GM18505 (cell line): ENCODE results near the gene CAMKMT.

Source experiments
- ATAC-seq: cut with Tn5 transposase; IDR thresholded peaks from one replicate; pipeline ENCODE4 v1.9.1; 2021; ENCODE audit not compliant: unreplicated experiment
- POLR2A ChIP-seq: IDR thresholded peaks from 4 replicates; pipeline ENCODE4 v1.6.1; 2011; ENCODE audit warnings: borderline replicate concordance; ENCODE audit not compliant: insufficient read depth, insufficient read length; ENCODE audit errors: extremely low read depth

Gene CAMKMT

DNA sequence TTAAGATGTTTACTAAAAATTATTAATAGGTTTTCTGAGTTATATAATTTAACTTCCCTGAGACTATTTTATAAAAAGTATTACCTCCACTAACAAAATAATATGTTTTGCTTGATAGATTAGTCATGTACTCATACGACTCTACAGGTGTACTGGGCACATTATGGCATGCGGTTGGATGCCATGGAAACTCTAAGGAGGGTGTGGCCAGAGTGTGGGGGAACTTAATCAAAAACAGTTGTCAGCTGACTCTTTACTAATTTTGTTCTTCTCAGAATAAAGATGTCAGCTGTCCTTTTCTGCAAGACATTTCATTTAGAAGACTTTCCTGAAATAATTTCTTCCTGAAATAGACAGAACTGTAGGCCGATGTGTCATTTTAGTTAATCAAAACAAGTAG is 351.4 kb downstream of the CAMKMT start:
- TF ChIP-seq POLR2A, result no peak
- ATAC-seq, result no peak

DNA sequence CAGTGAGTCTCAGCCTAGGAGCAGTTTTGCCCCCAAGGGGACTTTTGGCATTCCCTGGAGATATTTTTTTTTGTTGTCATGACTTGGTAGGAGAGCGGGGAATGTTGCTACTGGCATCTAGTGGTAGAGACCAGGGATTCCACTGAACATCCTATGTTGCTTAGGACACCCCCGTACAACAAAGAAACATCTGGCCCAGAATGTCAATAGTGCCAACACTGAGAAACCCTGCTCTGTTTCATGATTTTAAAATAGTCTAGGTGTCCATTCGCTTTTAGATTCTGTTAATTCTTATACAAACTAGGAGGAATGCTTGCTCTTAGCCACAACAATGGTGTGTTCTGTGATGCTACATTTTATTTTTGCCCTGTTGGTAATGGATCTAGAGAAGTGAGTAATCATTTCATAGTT is 353.9 kb downstream of the CAMKMT start:
- TF ChIP-seq POLR2A, result no peak
- ATAC-seq, result no peak

GRCh38 chr2:44716131-44716530 is 354.4 kb downstream of the CAMKMT start:
- ATAC-seq, result no peak
- TF ChIP-seq POLR2A, result no peak

DNA sequence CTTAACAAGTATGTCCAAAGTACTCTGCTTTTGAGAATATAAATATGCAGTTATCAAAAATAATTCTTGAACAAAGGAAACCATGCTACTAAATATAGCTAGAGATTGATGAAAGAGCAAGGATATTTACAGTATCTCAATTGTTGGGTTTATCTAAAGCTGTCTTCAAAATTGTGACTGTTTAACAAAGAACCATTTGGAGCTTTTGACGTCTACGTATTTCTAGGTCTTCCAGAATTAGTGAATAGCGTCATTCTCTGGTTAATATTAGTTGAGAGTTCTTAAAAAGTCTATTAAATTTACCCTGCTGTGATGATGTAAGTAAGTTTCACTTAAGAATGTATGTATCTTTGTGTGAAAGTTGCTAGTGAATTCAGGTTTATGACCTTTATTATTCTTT is 356.7 kb downstream of the CAMKMT start:
- no peak for ATAC-seq
- TF ChIP-seq POLR2A, result no peak

- TF ChIP-seq POLR2A, result no peak
- ATAC-seq, result no peak
Measured at GRCh38 chr2:44719562-44719961, 357.8 kb downstream of the CAMKMT start.

DNA sequence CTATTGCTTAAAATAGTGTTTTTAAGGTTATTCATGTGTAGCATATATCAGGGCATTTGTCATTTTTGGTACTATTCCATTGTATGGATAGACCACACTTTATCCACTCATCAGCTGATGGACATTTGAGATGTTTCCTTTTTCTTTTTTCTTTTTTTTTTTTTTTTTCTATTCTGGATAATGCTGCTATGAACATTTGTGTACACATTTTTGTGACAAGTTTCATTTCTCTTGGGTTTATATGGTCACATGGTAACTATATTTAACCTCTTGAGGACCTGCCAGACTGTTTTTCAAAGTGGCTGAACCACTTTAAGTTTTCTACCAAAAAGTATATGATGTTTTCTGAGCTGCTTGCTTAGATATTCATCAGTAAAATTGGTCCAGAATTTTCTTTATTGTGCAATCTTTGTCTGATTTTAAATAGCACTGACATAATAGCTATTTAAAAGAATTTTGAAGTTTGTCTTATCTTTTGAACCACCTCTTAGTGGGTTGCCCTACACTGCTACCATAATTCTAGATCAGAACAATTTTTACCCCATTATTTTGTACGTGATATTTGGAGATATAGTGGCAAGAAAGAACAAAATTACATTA is 360.4 kb downstream of the CAMKMT start:
- TF ChIP-seq POLR2A, result no peak
- no peak for ATAC-seq

- TF ChIP-seq POLR2A, result no peak
- ATAC-seq, result no peak
Measured at GRCh38 chr2:44723921-44724320, 362.2 kb downstream of the CAMKMT start.

- ATAC-seq, result no peak
- no peak for TF ChIP-seq POLR2A
Measured at GRCh38 chr2:44730593-44730992, 368.8 kb downstream of the CAMKMT start.

- TF ChIP-seq POLR2A, result no peak
- peak; percentile 85 for ATAC-seq
Measured at GRCh38 chr2:44731505-44731904, 369.8 kb downstream of the CAMKMT start.

DNA sequence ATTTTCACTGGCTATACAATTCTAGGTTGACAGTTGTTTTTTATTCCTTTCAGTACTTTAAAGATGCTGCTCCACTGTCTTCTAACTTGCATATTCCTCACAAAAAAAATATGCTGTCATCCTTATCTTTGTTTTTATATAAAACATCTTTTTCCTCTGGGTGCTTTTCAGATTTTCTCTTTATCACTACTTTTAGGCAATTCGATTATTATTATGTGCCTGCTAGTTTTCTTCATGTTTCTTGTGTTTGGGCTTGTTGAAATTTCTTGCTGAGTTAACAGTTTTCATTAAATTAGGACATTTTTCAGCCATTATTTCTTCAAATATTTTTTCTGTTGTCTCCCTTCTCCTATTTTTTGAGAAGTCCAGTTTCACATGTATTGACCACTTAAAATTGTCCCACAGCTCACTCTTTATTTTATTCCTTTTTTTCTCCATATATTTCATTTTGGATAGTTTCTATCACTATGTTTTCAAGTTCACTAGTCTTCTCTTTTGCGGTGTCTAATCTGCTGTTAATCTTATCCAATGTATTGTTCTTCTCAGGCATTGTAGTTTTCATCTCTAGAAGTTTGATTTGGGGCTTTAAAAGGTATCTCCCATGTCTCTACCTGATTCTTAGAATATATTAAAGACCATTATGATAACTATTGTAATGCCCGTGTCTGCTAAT is 374.7 kb downstream of the CAMKMT start:
- no peak for ATAC-seq
- TF ChIP-seq POLR2A, result no peak

GRCh38 chr2:44740678-44741077 is 378.9 kb downstream of the CAMKMT start:
- no peak for TF ChIP-seq POLR2A
- ATAC-seq, result no peak

GRCh38 chr2:44741507-44741906 is 379.8 kb downstream of the CAMKMT start:
- no peak for TF ChIP-seq POLR2A
- no peak for ATAC-seq

- no peak for TF ChIP-seq POLR2A
- ATAC-seq, result no peak
Measured at GRCh38 chr2:44742057-44742456, 380.3 kb downstream of the CAMKMT start.

- TF ChIP-seq POLR2A, result no peak
- ATAC-seq, result no peak
Measured at GRCh38 chr2:44743473-44743872, 381.7 kb downstream of the CAMKMT start.
